ENCODE results near the gene PIK3C2A.

DNA sequence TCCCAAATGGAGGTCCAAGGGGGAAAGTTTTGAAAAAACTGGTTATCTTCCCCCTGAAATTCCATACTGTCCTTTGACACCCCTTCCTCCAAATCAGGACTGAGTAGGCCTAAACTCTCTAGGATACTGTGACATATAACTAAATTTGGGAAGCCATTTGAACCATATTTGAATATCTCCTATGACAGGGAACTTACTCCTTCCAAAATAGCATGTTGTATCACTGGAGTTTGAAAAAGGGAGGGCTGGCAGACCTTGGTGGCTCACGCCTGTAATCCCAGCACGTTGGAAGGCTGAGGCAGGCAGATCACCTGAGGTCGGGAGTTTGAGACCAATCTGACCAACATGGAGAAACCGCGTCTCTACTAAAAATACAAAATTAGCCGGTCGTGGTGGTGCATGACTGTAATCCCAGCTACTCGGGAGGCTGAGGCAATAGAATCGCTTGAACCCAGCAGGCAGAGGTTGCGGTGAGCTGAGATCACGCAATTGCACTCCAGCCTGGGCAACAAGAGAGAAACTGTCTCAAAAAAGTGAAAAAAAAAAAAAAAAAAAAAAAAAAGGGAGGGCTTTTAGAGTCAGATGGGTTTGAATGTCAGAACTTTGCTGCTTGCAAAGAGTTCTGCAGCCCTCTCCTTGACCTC lies 42.4 kb downstream of the PIK3C2A start:
- TF ChIP-seq, protein P1, sequence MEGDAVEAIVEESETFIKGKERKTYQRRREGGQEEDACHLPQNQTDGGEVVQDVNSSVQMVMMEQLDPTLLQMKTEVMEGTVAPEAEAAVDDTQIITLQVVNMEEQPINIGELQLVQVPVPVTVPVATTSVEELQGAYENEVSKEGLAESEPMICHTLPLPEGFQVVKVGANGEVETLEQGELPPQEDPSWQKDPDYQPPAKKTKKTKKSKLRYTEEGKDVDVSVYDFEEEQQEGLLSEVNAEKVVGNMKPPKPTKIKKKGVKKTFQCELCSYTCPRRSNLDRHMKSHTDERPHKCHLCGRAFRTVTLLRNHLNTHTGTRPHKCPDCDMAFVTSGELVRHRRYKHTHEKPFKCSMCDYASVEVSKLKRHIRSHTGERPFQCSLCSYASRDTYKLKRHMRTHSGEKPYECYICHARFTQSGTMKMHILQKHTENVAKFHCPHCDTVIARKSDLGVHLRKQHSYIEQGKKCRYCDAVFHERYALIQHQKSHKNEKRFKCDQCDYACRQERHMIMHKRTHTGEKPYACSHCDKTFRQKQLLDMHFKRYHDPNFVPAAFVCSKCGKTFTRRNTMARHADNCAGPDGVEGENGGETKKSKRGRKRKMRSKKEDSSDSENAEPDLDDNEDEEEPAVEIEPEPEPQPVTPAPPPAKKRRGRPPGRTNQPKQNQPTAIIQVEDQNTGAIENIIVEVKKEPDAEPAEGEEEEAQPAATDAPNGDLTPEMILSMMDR (IDR thresholded peaks at IDR 0.05): no peak
- TF ChIP-seq POLR2A (IDR thresholded peaks at IDR 0.05): no peak

All from esophagus squamous epithelium (tissue), 4 donors.